Activated gamma-delta T cell treated with anti-CD3 and anti-CD28 coated beads, Interleukin-2, amount 50 U/mL, for 16 hours (primary cell): Measurements from ENCODE around the gene GJD3.

Source experiments
- DNase-seq: peaks from one replicate; pipeline ENCODE4 v3.0.0-alpha.2; 2020; ENCODE audit warnings: low read depth

The GJD3 gene

GRCh38 chr17:40322358-40323315 is 41.9 kb downstream of the GJD3 start:
- DNase-seq, result peak; percentile 86

GRCh38 chr17:40321961-40322357 is 42.6 kb downstream of the GJD3 start:
- no peak for DNase-seq

GRCh38 chr17:40321524-40321929 is 43.0 kb downstream of the GJD3 start:
- no peak for DNase-seq

- no peak for DNase-seq
Measured at GRCh38 chr17:40320756-40321523, 43.6 kb downstream of the GJD3 start.

GRCh38 chr17:40319651-40320540 is 44.6 kb downstream of the GJD3 start:
- DNase-seq, result peak; percentile 71

GRCh38 chr17:40318830-40319391 is 45.6 kb downstream of the GJD3 start:
- no peak for DNase-seq

- peak; percentile 84 for DNase-seq
Measured at GRCh38 chr17:40317880-40318829, 46.4 kb downstream of the GJD3 start.

- no peak for DNase-seq
Measured at GRCh38 chr17:40317345-40317873, 47.1 kb downstream of the GJD3 start.

- DNase-seq, result no peak
Measured at GRCh38 chr17:40316571-40317344, 47.8 kb downstream of the GJD3 start.

GRCh38 chr17:40315678-40316570 is 48.6 kb downstream of the GJD3 start:
- DNase-seq, result no peak

- no peak for DNase-seq
Measured at GRCh38 chr17:40315206-40315605, 49.3 kb downstream of the GJD3 start.

- peak; percentile 89 for DNase-seq
Measured at GRCh38 chr17:40314584-40314956, 50.0 kb downstream of the GJD3 start.

GRCh38 chr17:40313668-40314583 is 50.6 kb downstream of the GJD3 start:
- no peak for DNase-seq
